PFSK-1 (cell line): ENCODE data around the gene PUM2.

Experiments
- FOXP2 ChIP-seq: optimal IDR thresholded peaks from 2 replicates; pipeline ENCODE3; 2011; ENCODE audit warnings: borderline replicate concordance, control low read depth, inconsistent platforms; ENCODE audit not compliant: insufficient read depth; ENCODE audit errors: extremely low read length, extremely low read depth
- POLR2AphosphoS5 ChIP-seq: IDR thresholded peaks from 2 replicates; pipeline ENCODE4 v1.6.1; 2012; ENCODE audit warnings: low read depth, mild to moderate bottlenecking, control low read depth, low read length, moderate library complexity
- REST ChIP-seq, 2 experiments: IDR thresholded peaks; 2 replicates each; pipeline versions ENCODE4 v1.6.1 to v1.8.0; 2011 to 2012; ENCODE audit warnings: low read depth in 2 of 2, low read length in 2 of 2, control low read depth in 1 of 2, inconsistent platforms in 1 of 2, mild to moderate bottlenecking in 1 of 2, moderate library complexity in 1 of 2; ENCODE audit not compliant: insufficient read depth in 1 of 2
- SIN3A ChIP-seq: IDR thresholded peaks from 2 replicates; pipeline ENCODE4 v1.6.1; 2012; ENCODE audit warnings: mild to moderate bottlenecking, low read length, moderate library complexity, borderline replicate concordance; ENCODE audit not compliant: insufficient read depth
- TAF1 ChIP-seq: IDR thresholded peaks from 2 replicates; pipeline ENCODE4 v1.6.1; 2012; ENCODE audit warnings: low read length, control low read depth, borderline replicate concordance; ENCODE audit not compliant: insufficient read depth

The PUM2 gene

GRCh38 chr2:20377741-20378140 lies 27.1 kb upstream of the PUM2 start:
- TF ChIP-seq POLR2AphosphoS5 (no peak), REST (IDR thresholded peaks at IDR 0.05; ENCODE audit: insufficient read depth in 1 of 2, low read depth in 2 of 2, low read length in 2 of 2) (no peak), SIN3A (no peak), TAF1 (no peak), FOXP2 (no peak)

DNA sequence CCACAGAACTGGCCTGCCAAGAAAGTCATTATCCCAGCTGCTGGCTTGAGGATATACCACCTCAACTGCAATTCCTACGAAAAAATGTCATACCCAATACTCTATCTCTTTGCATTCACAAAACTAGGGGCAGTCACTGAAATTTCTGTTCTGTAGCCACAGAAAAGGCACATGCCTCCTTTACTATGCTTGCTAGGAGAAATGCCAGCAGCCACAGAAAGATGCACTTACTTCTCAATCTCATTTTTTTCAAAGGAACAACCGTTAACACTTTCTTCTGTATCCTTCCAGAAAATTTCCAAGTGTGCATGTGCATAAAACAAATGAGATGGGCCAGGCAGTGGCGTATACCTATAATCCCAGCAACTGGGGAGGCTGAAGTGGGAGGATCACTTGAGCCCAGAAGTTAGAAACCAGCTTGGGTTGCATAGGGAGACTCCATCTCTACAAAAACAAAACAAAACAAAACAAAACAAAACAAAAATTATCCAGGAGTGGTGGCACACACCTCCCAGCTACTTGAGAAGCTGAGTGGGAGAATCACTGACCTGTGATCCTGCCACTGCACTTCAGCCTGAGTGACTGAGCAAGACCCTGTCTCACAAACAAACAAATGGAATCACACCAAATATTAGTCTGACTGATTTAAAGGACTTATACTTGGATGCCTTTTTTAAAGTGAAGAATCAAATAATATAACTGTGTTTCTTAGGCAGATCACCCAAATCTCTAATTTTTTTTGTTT lies 22.4 kb upstream of the PUM2 start:
- TF ChIP-seq POLR2AphosphoS5 (no peak), FOXP2 (no peak), TAF1 (no peak), SIN3A (no peak), REST (IDR thresholded peaks at IDR 0.05; ENCODE audit: insufficient read depth in 1 of 2, low read depth in 2 of 2, low read length in 2 of 2) (no peak)

GRCh38 chr2:20371323-20372025 lies 20.8 kb upstream of the PUM2 start:
- TF ChIP-seq SIN3A (no peak), FOXP2 (no peak), POLR2AphosphoS5 (no peak), REST (IDR thresholded peaks at IDR 0.05; ENCODE audit: insufficient read depth in 1 of 2, low read depth in 2 of 2, low read length in 2 of 2) (no peak), TAF1 (no peak)

DNA sequence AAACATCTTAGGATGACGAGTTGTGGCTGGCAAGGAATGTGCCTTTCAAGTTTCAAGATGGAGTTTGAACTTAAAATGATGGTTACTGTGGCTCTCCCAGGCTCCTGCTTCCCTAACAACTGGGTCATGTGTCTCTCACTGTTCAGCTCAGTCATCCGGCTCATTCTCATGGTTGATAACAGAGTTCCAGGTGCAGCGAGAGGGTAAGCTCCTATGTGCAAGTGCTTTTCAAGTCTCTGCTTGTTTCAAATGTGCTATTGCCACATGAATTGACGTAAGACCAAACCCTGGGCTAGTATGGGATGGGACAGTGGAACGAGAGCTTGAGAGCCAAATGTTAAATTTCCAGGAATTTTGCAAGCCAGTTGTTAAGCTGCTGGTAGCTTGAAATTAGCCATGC lies 19.5 kb upstream of the PUM2 start:
- TF ChIP-seq POLR2AphosphoS5 (no peak), SIN3A (no peak), TAF1 (no peak), REST (IDR thresholded peaks at IDR 0.05; ENCODE audit: insufficient read depth in 1 of 2, low read depth in 2 of 2, low read length in 2 of 2) (no peak), FOXP2 (no peak)

- TF ChIP-seq POLR2AphosphoS5, result no peak
- no peak for TF ChIP-seq FOXP2
- no peak for TF ChIP-seq TAF1
- no peak for TF ChIP-seq REST (IDR thresholded peaks at IDR 0.05; ENCODE audit: insufficient read depth in 1 of 2, low read depth in 2 of 2, low read length in 2 of 2)
- no peak for TF ChIP-seq SIN3A
Measured at GRCh38 chr2:20369366-20369765, 18.7 kb upstream of the PUM2 start.
